GM21367 (cell line): ENCODE data around the gene CREB5.

ENCODE experiments used
- ATAC-seq: cut with Tn5 transposase; IDR thresholded peaks from one replicate; pipeline ENCODE4 v1.9.1; 2021; ENCODE audit not compliant: unreplicated experiment

CREB5 gene

DNA sequence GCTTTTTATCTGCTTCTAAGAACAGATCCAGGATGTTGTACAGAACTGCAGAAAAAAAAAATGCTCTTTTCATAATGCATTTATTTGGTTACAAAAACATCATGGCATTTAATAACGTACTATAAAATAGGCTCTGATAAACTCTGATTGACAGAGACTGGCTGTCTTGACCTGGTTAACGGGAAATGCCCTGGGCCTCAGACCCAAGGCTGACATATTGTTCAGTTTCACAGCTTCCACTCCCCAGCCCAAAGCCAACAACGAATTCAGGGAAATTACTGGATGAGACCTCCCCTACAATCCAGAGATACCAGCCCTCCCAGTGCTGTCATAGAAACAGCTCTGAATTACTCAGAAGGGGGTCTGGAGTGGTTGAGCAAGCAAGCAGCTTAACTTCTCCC is 260.1 kb downstream of the CREB5 start:
- no peak for ATAC-seq

DNA sequence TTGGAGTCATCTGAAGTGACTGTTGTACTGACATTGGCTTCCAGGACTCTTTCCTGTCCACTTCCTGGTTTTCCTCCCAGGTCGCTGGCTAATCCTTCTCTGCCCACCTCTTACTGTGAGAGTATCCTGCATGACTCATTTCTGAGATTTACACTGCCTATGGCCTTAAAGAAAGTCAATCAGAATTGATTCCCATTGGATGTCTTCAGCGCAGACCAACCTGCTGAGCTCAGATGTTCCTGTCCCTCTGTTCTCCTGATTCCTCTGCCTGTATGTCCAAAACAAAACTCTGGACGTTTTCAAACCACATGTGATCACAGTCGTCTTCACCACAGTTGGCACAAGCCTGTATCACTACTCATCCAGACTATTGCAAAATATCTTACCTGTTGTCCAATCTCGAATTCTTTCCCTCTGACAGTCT is 262.1 kb downstream of the CREB5 start:
- ATAC-seq: no peak

DNA sequence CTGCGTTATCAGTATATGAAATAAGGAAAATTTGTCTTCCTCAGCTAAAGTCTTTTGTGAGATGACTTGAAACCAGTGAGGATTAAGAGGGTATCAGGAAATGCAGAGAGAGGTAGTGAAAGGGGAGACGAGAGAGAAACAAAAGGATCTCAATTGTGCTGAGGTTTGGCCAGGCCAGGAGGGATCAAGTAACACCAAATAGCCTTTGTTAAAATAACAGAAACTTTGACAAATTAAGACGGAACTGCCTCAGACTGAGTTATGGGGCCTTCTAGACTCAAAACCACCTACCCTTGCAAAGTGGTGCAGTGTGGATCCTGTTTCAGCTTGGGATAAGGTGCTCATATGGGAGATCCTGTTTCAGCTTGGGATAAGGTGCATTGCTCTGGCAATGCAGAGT is 263.1 kb downstream of the CREB5 start:
- no peak for ATAC-seq

DNA sequence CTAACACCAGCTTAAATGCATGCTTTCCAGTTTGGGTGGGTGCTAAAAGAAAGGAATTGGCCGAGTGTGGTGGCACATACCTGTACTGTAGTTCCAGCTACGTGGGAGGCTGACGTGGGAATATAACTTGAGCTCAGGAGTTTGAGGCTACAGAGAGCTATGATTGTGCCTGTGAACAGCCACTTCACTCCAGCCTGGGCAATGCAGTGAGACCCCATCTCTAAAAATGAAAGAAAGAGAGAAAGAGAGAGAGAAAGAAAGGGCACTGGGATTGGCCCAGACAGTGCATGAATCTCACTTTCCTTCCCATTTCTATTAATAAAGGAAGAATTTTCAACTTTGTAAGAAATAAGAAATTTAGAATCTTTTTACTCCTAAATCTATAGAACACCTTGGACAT is 265.4 kb downstream of the CREB5 start:
- ATAC-seq: no peak

DNA sequence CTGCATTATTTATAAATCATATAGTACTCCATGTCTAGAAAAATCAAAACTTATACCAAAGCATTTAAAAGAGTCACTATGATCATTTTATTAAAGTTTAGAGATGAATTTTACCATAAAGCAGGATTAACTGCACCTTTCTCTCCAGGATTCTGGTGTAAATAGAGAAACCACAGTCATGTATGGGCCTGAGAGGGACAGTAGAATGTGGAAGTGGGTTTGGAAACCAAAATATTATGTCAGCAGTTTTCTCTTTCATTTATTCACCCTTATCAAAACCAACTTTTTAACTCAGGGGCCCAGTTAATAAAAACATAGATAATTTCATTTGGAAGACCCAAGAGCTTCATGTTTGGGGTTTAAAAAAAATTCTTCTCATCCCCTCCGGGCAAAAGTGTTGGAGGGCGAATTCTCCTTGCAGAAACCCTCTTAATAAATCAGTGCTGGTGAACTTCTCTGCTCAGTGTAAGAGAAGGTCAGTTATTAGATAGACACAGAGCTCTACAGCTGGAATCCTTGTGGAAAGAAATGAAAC is 266.2 kb downstream of the CREB5 start:
- no peak for ATAC-seq

DNA sequence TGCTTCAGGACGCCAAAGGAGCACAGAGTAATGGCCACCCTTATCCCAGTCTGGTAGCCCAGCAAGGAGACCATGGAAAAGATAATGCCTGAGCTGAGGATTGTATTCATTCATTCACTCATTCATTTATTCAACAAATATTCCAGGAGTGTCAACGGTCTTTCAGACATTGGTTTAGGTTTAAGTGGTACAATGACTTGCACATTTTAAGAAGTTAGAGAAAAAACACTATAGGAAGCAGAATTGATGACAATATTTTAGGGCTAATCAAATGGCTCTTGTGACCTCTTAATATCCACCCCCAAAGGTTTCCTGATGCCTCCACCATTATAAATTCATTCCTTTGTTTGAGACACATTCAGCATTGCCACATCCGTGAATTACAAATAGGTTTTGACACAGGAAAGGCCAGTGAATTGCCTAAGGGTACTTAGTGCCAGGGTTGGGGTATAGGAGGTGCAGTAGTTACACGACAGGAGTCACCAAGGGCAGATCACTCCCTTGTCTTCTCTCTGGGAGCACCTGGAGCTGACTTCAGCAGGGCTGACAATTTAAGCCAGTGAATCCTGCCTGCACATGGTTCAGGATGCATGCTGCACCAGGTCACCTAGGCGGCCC is 269.5 kb downstream of the CREB5 start:
- ATAC-seq: no peak

DNA sequence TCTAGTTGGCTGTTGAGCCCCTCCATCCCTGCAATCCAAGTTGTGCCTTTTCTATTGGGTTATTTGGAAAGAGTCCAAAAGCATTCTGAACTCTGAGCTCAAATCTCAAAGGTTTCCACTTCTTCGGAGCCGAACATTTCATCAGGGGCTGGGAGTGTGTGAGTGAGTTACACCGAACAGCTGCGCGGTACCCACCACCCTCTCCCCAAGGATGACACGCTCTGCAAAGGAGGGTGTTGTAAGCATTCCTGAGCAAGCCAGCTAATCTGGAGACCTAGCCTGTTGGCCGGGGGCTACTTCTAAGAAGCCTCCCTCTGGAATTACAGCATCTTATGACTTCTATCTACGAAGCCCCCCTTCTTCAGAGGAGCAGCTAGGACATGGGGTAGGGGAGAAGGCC is 270.5 kb downstream of the CREB5 start:
- ATAC-seq: no peak

DNA sequence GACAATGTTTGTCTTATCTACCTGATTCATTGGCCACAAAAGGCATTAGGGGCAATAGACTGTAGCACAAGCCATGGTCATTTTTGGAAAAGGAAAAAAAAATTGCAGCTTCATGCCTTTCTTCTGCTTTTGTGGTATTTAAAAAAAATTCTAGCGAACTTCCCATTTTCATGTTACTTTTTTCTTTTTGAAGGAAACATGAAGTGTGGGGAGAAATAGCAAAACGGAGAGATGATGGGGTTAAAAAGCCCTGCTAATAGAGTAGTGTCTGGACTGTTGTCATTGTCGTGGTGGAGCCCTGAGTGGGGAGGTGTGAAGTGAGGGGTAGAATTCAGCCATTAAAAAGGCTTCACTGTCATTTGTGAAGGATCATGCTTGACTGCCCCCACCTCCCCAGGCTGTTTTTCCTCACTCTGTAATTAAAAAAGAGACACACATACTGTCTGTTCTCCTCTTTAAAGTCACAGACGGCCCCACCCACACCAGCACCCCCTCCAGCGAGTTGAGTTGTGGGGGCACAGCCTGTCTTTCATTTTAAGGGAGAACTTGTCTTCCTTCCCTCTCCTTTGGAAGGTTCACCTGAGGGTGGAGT is 272.4 kb downstream of the CREB5 start:
- ATAC-seq: no peak

DNA sequence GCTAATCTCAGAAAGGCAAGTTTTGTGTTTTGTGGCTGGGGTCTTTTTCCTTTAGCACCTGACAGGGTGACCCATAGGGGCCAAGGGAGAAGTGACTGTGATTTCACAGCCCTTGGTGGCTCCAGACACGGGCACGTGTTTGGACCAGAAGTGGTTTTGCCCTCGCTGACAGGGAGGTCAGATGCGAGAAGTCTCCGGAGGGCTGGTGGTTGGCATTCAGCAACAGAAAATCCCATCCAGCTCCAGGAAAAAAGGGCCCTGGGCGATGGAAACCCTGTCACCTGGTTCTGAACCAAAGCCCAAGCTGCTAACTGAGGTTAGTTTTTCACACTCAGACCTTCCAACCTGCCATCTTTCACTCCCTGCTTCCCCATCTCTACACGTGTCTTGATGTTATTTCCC is 272.9 kb downstream of the CREB5 start:
- ATAC-seq: no peak

GRCh38 chr7:28685644-28686417 is 273.5 kb downstream of the CREB5 start:
- ATAC-seq: no peak

DNA sequence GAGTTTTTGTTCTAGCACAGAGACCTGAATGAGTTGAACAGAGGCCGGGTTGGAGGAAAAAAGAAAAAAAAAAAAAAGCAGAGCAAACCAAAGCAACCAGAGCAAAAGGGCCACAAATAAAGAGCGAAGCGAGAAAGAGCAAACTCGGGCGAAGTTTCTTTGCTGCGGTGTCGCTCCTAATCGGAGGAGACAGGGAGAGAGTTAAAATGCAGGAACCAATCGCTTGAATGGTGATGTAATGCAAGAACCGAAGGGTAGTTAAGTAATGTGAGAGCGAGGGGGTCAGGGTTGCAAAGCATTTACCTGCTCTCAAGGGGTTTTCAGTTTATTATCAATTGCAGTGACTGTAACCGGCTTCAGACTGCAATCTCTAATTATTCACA is 274.1 kb downstream of the CREB5 start:
- no peak for ATAC-seq

DNA sequence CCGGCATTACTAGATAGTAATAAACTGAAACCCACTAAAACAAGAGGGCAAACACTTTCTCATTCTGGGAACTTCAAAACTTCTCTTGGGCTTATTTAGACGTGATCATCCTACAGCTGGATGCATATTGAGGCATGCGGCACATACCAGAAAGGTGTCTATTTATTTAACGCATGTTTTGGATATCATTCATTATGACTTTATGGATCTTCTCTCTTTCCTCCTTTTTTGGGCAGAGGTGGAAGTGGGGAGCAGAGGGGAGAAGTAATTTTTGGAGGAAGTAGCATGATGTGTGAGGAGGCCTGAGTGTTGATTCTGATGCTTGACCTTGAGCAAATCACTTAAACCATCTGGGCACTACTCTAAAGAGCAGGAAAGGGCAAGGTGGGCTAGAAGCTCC is 275.2 kb downstream of the CREB5 start:
- no peak for ATAC-seq

DNA sequence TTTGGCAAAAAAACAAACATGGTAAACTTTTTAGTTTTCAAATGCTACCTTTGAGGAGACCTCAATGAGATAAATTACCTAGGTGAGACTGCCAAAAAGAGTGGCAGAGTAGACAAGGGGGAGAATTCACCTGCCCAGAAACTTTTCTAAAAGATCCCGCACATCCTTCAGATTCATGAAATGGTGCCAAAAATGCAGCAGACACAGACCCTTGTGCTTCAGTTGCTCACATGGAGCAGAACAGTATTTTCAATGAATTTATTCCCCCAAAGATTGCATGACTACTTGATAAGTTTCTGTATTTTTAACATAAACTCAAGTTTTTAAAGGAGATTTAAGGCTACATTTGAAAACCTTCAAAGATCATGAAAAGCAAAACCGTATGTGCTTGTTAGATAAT is 275.9 kb downstream of the CREB5 start:
- no peak for ATAC-seq

GRCh38 chr7:28688651-28689050 is 276.3 kb downstream of the CREB5 start:
- no peak for ATAC-seq

DNA sequence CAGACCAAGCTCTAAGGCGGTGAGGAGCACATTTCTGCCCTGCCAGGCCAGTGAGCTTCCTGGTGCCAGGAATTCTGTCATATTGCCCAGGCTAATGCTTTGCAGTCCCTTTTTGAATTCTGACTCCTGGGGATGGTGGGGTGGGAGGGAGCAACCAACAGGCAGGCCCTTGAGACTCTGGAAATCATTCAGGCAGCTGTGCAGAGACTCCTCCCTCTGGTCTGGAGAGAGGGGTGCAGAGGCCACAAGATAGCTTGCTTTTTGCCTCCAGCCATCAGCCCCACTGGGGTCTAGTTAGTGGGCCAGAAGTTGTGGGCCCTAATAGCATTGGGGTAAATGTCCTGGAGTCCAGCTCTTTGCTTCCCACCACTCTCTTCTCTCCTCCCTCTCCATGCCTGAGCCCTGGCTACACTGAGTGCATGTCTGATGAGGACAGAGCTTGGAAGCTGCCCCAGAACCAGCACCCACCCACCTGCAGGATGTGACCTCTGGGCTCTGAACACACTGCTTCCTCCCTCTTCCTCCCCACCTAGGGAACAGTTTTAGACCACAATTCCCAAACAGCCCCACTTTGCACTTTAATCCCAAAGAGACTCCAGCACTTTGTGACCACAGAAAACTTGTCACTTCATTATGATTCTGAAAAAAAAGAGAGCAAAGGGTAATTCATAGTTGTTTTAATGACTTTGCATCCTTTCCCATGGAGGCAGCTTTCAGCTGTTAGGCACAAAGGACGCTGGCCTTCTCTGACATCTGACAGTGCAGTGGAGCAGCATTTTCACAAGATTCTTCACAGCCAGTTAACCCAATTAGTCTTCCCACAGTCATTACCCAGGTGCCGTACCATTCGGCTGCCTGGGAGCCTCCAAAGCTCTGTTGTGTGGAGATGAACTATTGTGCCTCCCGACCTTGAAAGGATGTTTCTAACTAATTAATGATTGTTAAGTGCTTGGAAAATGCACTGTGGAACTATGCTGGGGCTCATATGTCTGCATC is 283.3 kb downstream of the CREB5 start:
- ATAC-seq: no peak

DNA sequence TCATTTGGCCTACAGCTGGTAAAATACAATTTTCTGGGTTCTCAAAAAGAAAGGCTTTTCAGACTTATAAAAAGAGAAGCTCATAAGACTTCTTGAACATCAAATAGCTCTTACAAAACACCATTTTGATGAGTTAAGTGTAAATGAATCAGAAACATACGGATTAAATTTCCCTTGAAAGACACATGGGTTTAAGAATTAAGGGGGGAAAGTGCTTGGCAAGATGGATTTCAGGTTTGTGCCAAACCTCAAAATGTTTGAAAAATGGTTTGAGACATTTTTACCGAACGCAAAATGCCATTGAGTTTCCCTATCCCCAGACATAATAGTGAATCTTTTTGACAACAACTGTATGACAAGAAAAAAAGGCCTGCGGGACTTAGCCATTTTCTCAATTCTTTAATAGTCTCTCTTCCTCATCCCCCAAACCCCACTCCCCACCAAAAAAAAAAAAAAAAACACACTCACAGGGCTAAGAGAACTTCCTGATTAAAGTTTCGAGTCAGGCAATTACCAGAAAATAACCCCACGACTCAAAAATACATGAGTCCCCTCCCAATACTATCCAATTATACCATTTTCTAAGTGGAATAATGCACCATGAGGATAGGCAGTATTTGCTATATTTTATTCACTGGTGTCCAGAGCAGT is 285.7 kb downstream of the CREB5 start:
- no peak for ATAC-seq

- no peak for ATAC-seq
Measured at GRCh38 chr7:28698840-28699239, 286.5 kb downstream of the CREB5 start.

- ATAC-seq: no peak
Measured at GRCh38 chr7:28700096-28700495, 287.8 kb downstream of the CREB5 start.

DNA sequence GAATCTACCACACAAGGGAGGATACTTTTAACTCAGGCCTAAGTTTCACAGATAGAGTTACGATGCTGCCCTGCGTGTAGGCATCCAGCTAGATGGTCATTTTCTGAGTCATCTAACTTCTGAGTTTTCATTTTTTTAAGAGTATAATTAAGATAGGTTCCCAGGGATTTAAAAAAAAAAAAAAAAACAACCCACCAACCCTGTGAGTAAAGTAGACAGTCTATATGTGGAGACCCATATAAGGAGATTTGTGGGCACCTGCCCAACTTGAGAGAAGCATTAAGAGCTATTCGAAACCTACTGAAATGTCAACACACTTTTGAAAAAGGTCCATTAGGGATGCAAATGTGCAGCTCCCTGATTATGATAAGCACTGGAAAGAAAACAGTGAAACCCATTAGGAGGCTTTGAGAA is 288.5 kb downstream of the CREB5 start:
- no peak for ATAC-seq

DNA sequence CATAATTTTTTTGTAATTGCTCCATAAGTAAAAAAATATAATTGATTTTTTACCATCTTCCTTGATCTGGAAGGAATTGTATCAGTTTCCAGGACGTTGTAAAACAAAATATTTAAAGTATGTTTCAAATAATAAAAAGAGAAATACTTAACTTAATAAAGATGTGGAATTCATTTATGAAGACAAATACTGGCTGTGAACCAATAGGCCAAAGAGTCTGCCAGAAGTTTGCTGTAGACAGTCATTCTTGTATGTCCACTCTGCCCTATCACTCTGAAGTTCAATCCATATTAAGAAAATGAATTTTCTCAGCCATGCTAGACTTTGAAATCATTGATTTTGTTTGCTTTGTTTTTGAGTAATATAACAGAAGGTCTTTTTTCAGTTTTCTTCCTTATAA is 289.4 kb downstream of the CREB5 start:
- ATAC-seq: no peak

- ATAC-seq: no peak
Measured at GRCh38 chr7:28702171-28702570, 289.9 kb downstream of the CREB5 start.
